Measurements from ENCODE around the gene KIF6.

The KIF6 gene

DNA sequence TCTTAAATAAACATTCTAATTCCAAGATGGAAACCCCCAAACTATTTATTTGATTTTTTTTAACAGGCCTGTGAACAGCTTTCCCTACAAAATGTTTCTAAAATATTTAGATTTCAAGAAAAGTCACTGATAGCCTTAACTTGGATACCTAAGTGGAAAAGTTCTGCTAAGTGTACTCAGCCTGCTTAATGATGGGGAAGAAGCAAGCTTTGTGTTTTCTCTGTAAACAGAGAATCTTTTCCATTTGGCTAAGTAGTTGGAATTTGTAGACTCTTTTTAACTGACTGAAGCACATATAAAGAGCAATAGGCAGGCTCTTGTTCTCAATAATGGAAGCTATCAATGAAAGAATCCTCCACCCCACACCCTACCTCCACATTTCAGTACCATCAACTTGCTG lies 108.2 kb downstream of the KIF6 start:
- no peaks in the 10 kb centered on the region for H4K20me1 ChIP-seq
- no peak for TF ChIP-seq Cebpa-rat (IDR thresholded peaks at IDR 0.05)
- H3K4me1 ChIP-seq: no peaks in the 10 kb centered on the region
- no peak overlapping the region for H3K4me2 ChIP-seq
- H3K27me3 ChIP-seq: no peaks in the 10 kb centered on the region
- H3K27ac ChIP-seq: no peak overlapping the region
- no peaks in the 10 kb centered on the region for H3K9me3 ChIP-seq (replicated peaks in 1 of 11)
- no peaks in the 10 kb centered on the region for H3K36me3 ChIP-seq
- H3K4me3 ChIP-seq: no peak overlapping the region
- H3K9ac ChIP-seq: no peak overlapping the region

- Histone ChIP-seq H3K4me3 (no peak overlapping the region), H4K20me1 (no peaks in the 10 kb centered on the region), H3K36me3 (no peaks in the 10 kb centered on the region), H3K27ac (no peak overlapping the region), H3K4me1 (no peaks in the 10 kb centered on the region), H3K4me2 (no peak overlapping the region), H3K27me3 (no peaks in the 10 kb centered on the region), H3K9me3 (replicated peaks in 1 of 11) (no peaks in the 10 kb centered on the region), H3K9ac (no peak overlapping the region)
- no peak for TF ChIP-seq Cebpa-rat (IDR thresholded peaks at IDR 0.05)
Observed at GRCh38 chr6:39615622-39616021, 109.6 kb downstream of the KIF6 start.

DNA sequence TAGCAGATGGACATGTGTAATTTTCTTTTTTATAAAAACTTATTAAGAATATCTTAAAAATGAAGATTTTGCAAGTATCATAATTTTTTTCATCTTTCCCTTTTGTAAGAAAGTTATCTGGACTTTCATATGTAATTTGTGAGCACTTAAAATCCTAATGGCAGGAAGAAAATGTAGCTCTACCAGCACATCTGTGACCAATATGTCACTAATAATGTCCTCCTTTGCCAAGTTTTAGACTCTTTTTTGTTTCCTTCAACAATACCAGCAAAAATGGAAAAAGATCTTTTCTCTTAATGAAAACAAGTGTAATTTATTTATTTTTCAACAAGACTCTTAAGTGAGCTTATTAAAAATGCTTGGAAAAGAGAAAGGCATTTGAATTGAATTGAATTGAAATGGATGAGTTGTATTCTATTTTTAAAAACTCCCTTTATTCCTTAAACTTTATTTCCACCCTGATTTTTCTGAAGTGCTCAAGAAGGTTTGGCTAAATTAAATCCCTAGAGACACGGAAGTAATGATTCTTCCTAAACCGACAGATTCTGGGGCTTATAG lies 110.7 kb downstream of the KIF6 start:
- Histone ChIP-seq H3K27me3 (no peaks in the 10 kb centered on the region), H3K4me2 (no peak overlapping the region), H3K27ac (no peak overlapping the region), H3K36me3 (no peaks in the 10 kb centered on the region), H3K4me3 (no peak overlapping the region), H3K4me1 (no peaks in the 10 kb centered on the region), H3K9me3 (replicated peaks in 1 of 11) (no peaks in the 10 kb centered on the region), H3K9ac (no peak overlapping the region), H4K20me1 (no peaks in the 10 kb centered on the region)
- TF ChIP-seq Cebpa-rat (IDR thresholded peaks at IDR 0.05): no peak

DNA sequence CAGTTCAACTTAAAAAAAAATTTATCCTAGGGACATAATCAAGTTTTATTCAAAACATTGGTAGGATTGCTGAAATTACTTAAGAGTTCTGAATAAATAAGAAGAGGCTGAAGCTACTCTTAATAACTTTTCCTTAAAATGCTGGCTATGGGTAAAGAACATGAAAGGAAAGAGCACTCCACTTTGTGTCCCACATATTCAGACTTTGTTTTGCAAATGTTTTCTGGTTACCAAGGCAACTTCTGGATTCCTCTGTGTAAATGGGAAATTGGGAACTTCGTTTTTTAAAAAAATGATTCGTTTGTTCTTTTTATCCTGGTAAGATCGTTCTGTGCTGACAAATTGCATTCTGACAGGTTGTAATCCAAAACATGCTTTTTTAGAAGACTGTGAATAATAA lies 115.0 kb downstream of the KIF6 start:
- Histone ChIP-seq H3K9ac (no peak overlapping the region), H4K20me1 (no peaks in the 10 kb centered on the region), H3K36me3 (no peaks in the 10 kb centered on the region), H3K27ac (no peak overlapping the region), H3K9me3 (replicated peaks in 1 of 11) (no peaks in the 10 kb centered on the region), H3K27me3 (no peaks in the 10 kb centered on the region), H3K4me2 (no peak overlapping the region), H3K4me3 (no peak overlapping the region), H3K4me1 (0 out of 20 replicates have a peak, but pooled peaks cover 0 to 3% (median 0%) of the 10 kb centered on the region in 10 experiments)
- no peak for TF ChIP-seq Cebpa-rat (IDR thresholded peaks at IDR 0.05)

- H3K9me3 ChIP-seq (replicated peaks in 1 of 11): no peaks in the 10 kb centered on the region
- H3K27ac ChIP-seq: no peak overlapping the region
- no peak overlapping the region for H3K4me3 ChIP-seq
- H3K9ac ChIP-seq: no peak overlapping the region
- no peaks in the 10 kb centered on the region for H3K27me3 ChIP-seq
- H3K36me3 ChIP-seq: no peaks in the 10 kb centered on the region
- H3K4me1 ChIP-seq: 0 out of 20 replicates have a peak, but pooled peaks cover 0 to 3% (median 0%) of the 10 kb centered on the region in 10 experiments
- no peaks in the 10 kb centered on the region for H4K20me1 ChIP-seq
- H3K4me2 ChIP-seq: no peak overlapping the region
- TF ChIP-seq Cebpa-rat (IDR thresholded peaks at IDR 0.05): no peak
Observed at GRCh38 chr6:39608652-39609345, 116.4 kb downstream of the KIF6 start.

- no peaks in the 10 kb centered on the region for H3K9me3 ChIP-seq (replicated peaks in 1 of 11)
- no peak overlapping the region for H3K27ac ChIP-seq
- H3K36me3 ChIP-seq: no peaks in the 10 kb centered on the region
- TF ChIP-seq Cebpa-rat (IDR thresholded peaks at IDR 0.05): no peak
- no peaks in the 10 kb centered on the region for H3K4me1 ChIP-seq
- no peaks in the 10 kb centered on the region for H4K20me1 ChIP-seq
- no peaks in the 10 kb centered on the region for H3K27me3 ChIP-seq
- H3K4me3 ChIP-seq: no peak overlapping the region
- H3K4me2 ChIP-seq: no peak overlapping the region
- no peak overlapping the region for H3K9ac ChIP-seq
Observed at GRCh38 chr6:39602601-39603519, 122.3 kb downstream of the KIF6 start.

DNA sequence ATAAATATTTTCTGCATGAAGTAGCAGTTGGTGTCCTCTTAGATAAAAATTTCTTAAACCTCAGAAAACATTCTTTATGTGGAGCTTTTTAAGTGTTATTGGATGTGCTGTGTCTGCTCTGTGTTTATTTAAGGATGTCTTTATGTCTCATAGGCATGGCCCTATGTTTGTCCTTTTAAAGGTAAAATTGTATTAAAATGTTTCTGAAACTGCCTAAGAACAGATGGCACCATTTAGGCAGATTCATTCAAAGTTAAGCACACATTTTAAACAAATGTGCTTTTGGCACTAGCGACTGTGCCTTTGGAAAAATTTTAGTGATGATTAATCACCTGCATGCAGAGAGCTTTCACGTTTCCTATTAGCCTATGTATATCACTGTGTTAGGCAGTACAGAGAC lies 125.2 kb downstream of the KIF6 start:
- no peak overlapping the region for H3K9ac ChIP-seq
- H3K27me3 ChIP-seq: no peaks in the 10 kb centered on the region
- no peak for TF ChIP-seq Cebpa-rat (IDR thresholded peaks at IDR 0.05)
- no peak overlapping the region for H3K4me3 ChIP-seq
- H4K20me1 ChIP-seq: no peaks in the 10 kb centered on the region
- no peak overlapping the region for H3K4me2 ChIP-seq
- H3K27ac ChIP-seq: no peak overlapping the region
- H3K4me1 ChIP-seq: no peaks in the 10 kb centered on the region
- H3K9me3 ChIP-seq (replicated peaks in 1 of 11): no peaks in the 10 kb centered on the region
- H3K36me3 ChIP-seq: no peaks in the 10 kb centered on the region

DNA sequence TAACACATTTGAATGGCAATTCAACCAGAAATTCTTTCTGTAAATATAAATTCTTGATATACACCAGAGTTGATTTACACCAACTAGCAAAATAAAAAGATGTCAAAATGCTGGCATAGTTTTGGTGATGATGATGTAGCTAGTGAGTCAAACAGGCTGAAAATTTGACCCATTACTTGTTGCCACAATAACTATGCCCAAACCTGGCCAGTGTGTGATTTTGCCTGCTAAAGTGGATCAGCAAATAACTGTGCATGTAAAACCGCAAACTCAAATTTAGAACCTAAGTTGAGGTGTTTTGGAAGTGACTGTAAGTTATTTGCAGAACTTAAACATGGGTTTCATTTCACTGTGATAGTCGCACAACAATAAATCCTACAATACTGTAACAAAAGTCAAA lies 125.9 kb downstream of the KIF6 start:
- no peak for TF ChIP-seq Cebpa-rat (IDR thresholded peaks at IDR 0.05)
- H3K27me3 ChIP-seq: no peaks in the 10 kb centered on the region
- H3K4me1 ChIP-seq: no peaks in the 10 kb centered on the region
- H3K4me2 ChIP-seq: no peak overlapping the region
- H3K36me3 ChIP-seq: no peaks in the 10 kb centered on the region
- H3K4me3 ChIP-seq: no peak overlapping the region
- no peak overlapping the region for H3K9ac ChIP-seq
- no peaks in the 10 kb centered on the region for H3K9me3 ChIP-seq (replicated peaks in 1 of 11)
- no peaks in the 10 kb centered on the region for H4K20me1 ChIP-seq
- H3K27ac ChIP-seq: no peak overlapping the region

GRCh38 chr6:39594285-39594684 lies 130.9 kb downstream of the KIF6 start:
- no peaks in the 10 kb centered on the region for H3K27me3 ChIP-seq
- no peak overlapping the region for H3K4me3 ChIP-seq
- no peaks in the 10 kb centered on the region for H3K36me3 ChIP-seq
- H3K4me2 ChIP-seq: no peak overlapping the region
- no peak overlapping the region for H3K9ac ChIP-seq
- no peaks in the 10 kb centered on the region for H3K4me1 ChIP-seq
- no peak for TF ChIP-seq Cebpa-rat (IDR thresholded peaks at IDR 0.05)
- no peaks in the 10 kb centered on the region for H3K9me3 ChIP-seq (replicated peaks in 1 of 11)
- H4K20me1 ChIP-seq: no peaks in the 10 kb centered on the region
- H3K27ac ChIP-seq: no peak overlapping the region

Measured in BLaER1 treated with 17β-estradiol and CSF1 and Interleukin-3, amounts not matched to agents 10 nM and 100 nM (cell line).